Measurements from ENCODE around the gene NAAA. TPM values are rescaled to one million over a fixed set of nuclear protein-coding genes. Genes with fewer than 3 reads are reported as not detected.

The NAAA gene
- total and polyA plus RNA-seq, 9 of the 15 experiments (the other 6 are each of a cell fraction or from before 2014, with no cell fraction given), result 1.3 to 7.9 (median 5.9) TPM

DNA sequence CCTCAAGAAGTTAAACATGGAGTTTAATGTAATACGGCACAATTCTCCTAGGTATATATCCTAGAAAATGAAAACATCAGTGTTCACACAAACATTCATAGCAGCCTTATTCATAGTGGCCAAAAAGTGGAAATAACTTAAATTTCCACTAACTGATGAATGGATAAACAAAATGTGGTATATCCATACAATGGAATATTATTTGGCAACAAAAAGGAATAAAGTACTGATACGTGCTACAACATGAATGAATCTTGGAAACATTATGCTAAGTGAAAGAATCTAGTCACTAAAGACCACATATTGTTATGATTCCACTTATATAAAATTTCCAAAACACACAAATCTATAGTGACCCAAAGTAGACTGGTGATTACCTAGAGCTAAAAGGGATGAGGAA, 35.4 kb upstream of the NAAA start:
- no peaks in the 10 kb centered on the region for H3K27me3 ChIP-seq (ENCODE audit: control insufficient read depth in 2 of 2, insufficient read depth in 2 of 2, low read length in 2 of 2)
- no peak overlapping the region for H2AFZ ChIP-seq (ENCODE audit: low read depth, low read length)
- H3K9me1 ChIP-seq (ENCODE audit: control insufficient read depth, insufficient read depth, low read length), result no peaks in the 10 kb centered on the region
- no peak overlapping the region for H3K9ac ChIP-seq (ENCODE audit: insufficient read depth in 1 of 2, low read depth in 2 of 2, low read length in 2 of 2)
- H3K4me1 ChIP-seq (replicated peaks in 1 of 2; ENCODE audit: control insufficient read depth in 2 of 2, insufficient read depth in 2 of 2, low read length in 2 of 2), result no peaks in the 10 kb centered on the region
- CTCF ChIA-PET (ENCODE audit: low intra/inter-chr PET ratio), result no interaction called here
- no peak overlapping the region for H3K4me2 ChIP-seq (ENCODE audit: insufficient read depth, low read length)
- 100% methylated on average over 2 of the region's 2 CpGs for WGBS (ENCODE audit: insufficient coverage, low coverage, missing lambda C conversion rate)
- no peak for ATAC-seq
- intact Hi-C loops (cut with micrococcal nuclease) (no loop called here), in situ Hi-C loops (cut with MboI) (no loop called here)
- no peak for FAIRE-seq
- no peaks in the 10 kb centered on the region for H4K20me1 ChIP-seq (replicated peaks; ENCODE audit: control insufficient read depth, insufficient read depth, low read length)
- H3K79me2 ChIP-seq (ENCODE audit: control insufficient read depth, insufficient read depth, low read length), result no peaks in the 10 kb centered on the region; the same call in 2 of the 3 replicates
- TF ChIP-seq ZNF146 (CRISPR knock-in tag; IDR thresholded peaks at IDR 0.05; ENCODE audit: unreplicated experiment), result peak; percentile 52
- TF ChIP-seq, protein P1, sequence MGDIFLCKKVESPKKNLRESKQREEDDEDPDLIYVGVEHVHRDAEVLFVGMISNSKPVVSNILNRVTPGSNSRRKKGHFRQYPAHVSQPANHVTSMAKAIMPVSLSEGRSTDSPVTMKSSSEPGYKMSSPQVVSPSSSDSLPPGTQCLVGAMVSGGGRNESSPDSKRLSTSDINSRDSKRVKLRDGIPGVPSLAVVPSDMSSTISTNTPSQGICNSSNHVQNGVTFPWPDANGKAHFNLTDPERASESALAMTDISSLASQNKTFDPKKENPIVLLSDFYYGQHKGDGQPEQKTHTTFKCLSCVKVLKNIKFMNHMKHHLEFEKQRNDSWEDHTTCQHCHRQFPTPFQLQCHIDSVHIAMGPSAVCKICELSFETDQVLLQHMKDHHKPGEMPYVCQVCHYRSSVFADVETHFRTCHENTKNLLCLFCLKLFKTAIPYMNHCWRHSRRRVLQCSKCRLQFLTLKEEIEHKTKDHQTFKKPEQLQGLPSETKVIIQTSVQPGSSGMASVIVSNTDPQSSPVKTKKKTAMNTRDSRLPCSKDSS (IDR thresholded peaks at IDR 0.05; ENCODE audit: low read depth, partially characterized antibody), result no peak
- no peak for TF ChIP-seq ZNF586 (CRISPR knock-in tag; conservative IDR thresholded peaks at IDR 0.05)
- TF ChIP-seq KHSRP (IDR thresholded peaks at IDR 0.05), result no peak
- TF ChIP-seq ZNF696 (CRISPR knock-in tag; conservative IDR thresholded peaks at IDR 0.05), result no peak
- no peak for TF ChIP-seq POLR2AphosphoS2 (IDR thresholded peaks at IDR 0.05; ENCODE audit: low read length)
- no peak for TF ChIP-seq ZNF217 (CRISPR knock-in tag; IDR thresholded peaks at IDR 0.05)
- peak; percentile 52 for TF ChIP-seq RBM25 (IDR thresholded peaks at IDR 0.05; ENCODE audit: low read depth, low read length, severe bottlenecking)
- TF ChIP-seq NONO (IDR thresholded peaks at IDR 0.05; ENCODE audit: low read depth in 2 of 2, low read length in 1 of 2), result no peak
- TF ChIP-seq SMARCC2 (IDR thresholded peaks at IDR 0.05; ENCODE audit: low read depth), result no peak
- H3K4me3 ChIP-seq, result no peak overlapping the region
- no peak for DNase-seq (ENCODE audit: extremely low read depth in 1 of 4, low spot score in 3 of 4)
- peaks cover 6% of the 10 kb centered on the region; the same call in 1 of the 2 replicates for H3K9me3 ChIP-seq (replicated peaks; ENCODE audit: control insufficient read depth, insufficient read depth, low read depth, low read length)
- no TSS peak for BruUV-seq (replicated peaks)
- POLR2A ChIA-PET, result no interaction called here
- H3K36me3 ChIP-seq (ENCODE audit: control insufficient read depth, insufficient read depth, low read length), result peaks cover 88% of the 10 kb centered on the region
- no peak overlapping the region for H3K27ac ChIP-seq (ENCODE audit: extremely low read depth, low read depth, low read length)

Data from K562 (cell line).